Heart left ventricle (tissue), 13 donors: ENCODE data around the gene NVL.

Experiments
- CTCF ChIP-seq, 12 donors: fragments of 200-600 bp; sonication (generic) in 4 of 12; IDR thresholded peaks; one replicate each; pipeline versions ENCODE4 v1.5.0 to v1.8.0; 2018 to 2022; ENCODE audit warnings: antibody characterized with exemption in 12 of 12, mild to moderate bottlenecking in 5 of 12
- POLR2A ChIP-seq, 2 donors: fragments of 450-650 bp; IDR thresholded peaks; one replicate each; pipeline ENCODE4 v1.6.1; 2017; ENCODE audit warnings: antibody characterized with exemption in 2 of 2, mild to moderate bottlenecking in 2 of 2, moderate library complexity in 2 of 2
- donor health status: ischemic (EF 13 %, LVEDD 7.1; RV severe dilation, severe dysfunction).
- donor health status: DM: no; HTN: yes; CAD: no.
- donor health status: DM: no; HTN: no; CAD: no.
- donor health status: ischemic (EF 25% LVEDD 6.9; RV normal size, moderate dysfunction).
- donor health status: ischemic (EF 25% LVEDD 5.7; RV mildly dilated, moderate dysfunction).
- donor health status: ischemic (EF 35%, LVEDD 5.7; RV mildly dilated, moderate dysfunction).
- donor health status: nonischemic (EF 11% LVEDD 7.7; RV severe dilation, severe dysfunction).
- donor health status: DM: yes; HTN: yes; CAD: no.
- donor health status: PGD.
- donor health status: ischemic (EF 29% LVEDD 5.4; RV normal size, mild dysfunction).
- donor health status: nonischemic (EF 23%, LVEDD 6.1; RV moderate dilation, normal function).

- TF ChIP-seq POLR2A (IDR thresholded peaks at IDR 0.05) (no peak), CTCF (IDR thresholded peaks at IDR 0.05) (no peak)
Observed at GRCh38 chr1:224302947-224303346, 27.0 kb downstream of the NVL start.
